ENCODE results near the gene ARSG. TPM values are rescaled to one million over a fixed set of nuclear protein-coding genes. Genes with fewer than 3 reads are reported as not detected.
"Not testable (repeated sequence)": the region's sequence is repeated elsewhere in the genome, so short reads cannot be mapped to it uniquely, and the experiment has no call there.

The ARSG gene
- total RNA-seq, 6 donors from 2014 or later: 3.6 to 16.8 (median 7.7) TPM

DNA sequence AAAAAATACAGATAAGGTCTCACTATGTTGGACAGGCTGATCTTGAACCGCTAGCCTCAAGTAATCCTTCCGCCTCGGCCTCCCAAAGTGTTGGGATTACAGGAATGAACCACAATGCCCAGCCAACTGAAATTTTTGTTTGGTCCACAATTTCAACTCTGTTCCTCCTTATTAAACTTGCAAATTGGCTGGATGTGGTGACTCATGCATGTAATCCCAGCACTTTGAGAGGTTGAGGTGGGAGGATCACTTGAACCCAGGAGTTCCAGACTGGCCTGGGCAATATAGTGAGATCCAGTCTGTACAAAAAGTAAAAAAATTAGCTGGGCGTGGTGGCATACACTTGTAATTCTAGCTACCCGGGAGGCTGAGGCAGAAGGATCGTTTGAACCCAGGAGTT, 13.4 kb downstream of the ARSG start:
- TF ChIP-seq POLR2AphosphoS5 (IDR thresholded peaks at IDR 0.05) (no peak), EP300 (IDR thresholded peaks at IDR 0.05) (no peak), POLR2A (IDR thresholded peaks at IDR 0.05) (no peak)
- TF ChIP-seq, protein P1, sequence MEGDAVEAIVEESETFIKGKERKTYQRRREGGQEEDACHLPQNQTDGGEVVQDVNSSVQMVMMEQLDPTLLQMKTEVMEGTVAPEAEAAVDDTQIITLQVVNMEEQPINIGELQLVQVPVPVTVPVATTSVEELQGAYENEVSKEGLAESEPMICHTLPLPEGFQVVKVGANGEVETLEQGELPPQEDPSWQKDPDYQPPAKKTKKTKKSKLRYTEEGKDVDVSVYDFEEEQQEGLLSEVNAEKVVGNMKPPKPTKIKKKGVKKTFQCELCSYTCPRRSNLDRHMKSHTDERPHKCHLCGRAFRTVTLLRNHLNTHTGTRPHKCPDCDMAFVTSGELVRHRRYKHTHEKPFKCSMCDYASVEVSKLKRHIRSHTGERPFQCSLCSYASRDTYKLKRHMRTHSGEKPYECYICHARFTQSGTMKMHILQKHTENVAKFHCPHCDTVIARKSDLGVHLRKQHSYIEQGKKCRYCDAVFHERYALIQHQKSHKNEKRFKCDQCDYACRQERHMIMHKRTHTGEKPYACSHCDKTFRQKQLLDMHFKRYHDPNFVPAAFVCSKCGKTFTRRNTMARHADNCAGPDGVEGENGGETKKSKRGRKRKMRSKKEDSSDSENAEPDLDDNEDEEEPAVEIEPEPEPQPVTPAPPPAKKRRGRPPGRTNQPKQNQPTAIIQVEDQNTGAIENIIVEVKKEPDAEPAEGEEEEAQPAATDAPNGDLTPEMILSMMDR (IDR thresholded peaks at IDR 0.05): no peak
- no peaks in the 10 kb centered on the region for H3K36me3 ChIP-seq
- H3K4me3 ChIP-seq: no peak overlapping the region
- peak overlapping the region in 1 of 4 donors; percentile 31 for H3K27ac ChIP-seq
- no peaks in the 10 kb centered on the region for H3K9me3 ChIP-seq
- H3K27me3 ChIP-seq: no peaks in the 10 kb centered on the region
- DNase-seq: no peak
- no peak for ATAC-seq (ENCODE audit: low FRiP score in 2 of 2)
- 93 to 97% methylated on average over 6 of the region's 6 CpGs for WGBS, 2 donors
- no peaks in the 10 kb centered on the region for H3K4me1 ChIP-seq

DNA sequence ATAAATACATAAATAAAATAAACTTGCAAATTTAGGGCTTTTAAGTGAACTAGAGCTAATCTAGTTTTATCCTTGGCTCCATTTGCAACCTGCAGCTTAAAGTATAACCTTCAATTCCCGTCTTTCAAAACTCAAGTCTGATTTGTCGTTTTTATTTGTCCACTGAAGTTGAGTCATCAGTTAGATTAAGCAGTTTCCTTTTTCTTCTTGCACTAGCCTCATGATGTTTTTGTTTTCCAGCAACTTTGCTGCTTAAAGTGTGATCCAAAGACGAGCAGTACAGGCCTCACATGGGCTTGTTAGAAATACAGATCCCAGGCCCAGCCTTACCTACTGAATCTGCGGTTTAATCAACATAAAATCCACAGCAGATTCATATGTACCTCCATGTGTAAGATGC, 13.8 kb downstream of the ARSG start:
- Histone ChIP-seq H3K4me1 (no peaks in the 10 kb centered on the region), H3K9me3 (no peaks in the 10 kb centered on the region), H3K27me3 (no peaks in the 10 kb centered on the region), H3K27ac (peak overlapping the region in 1 of 4 donors; percentile 31), H3K4me3 (no peak overlapping the region), H3K36me3 (no peaks in the 10 kb centered on the region)
- DNase-seq (no peak), ATAC-seq (ENCODE audit: low FRiP score in 2 of 2) (no peak)
- TF ChIP-seq, protein P1 (IDR thresholded peaks at IDR 0.05): no peak
- TF ChIP-seq EP300 (IDR thresholded peaks at IDR 0.05): no peak
- TF ChIP-seq POLR2AphosphoS5 (IDR thresholded peaks at IDR 0.05): no peak
- no peak for TF ChIP-seq POLR2A (IDR thresholded peaks at IDR 0.05)
- 77 to 87% methylated on average over 4 of the region's 4 CpGs for WGBS, 2 donors

DNA sequence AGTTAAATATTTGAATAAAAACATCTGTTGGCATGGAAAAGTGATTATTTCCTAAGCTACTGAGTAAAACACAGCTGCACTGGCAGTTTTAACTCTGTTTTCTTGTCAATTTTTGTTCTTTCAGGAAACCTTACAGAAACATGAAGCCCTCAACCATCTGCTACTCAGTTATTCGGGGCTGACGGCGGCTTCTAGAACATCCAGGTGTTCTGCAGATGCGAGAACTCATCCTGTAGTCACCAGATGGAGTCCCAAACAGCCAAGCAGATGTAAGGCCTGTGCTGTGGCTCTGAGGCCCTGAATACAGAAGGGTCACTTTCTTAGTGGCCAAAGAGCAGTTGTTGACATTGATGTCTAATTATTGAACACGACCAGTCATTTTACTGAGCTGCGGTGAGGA, 15.5 kb downstream of the ARSG start:
- no peaks in the 10 kb centered on the region for H3K36me3 ChIP-seq
- 77 to 87% methylated on average over 6 of the region's 6 CpGs for WGBS, 2 donors
- TF ChIP-seq POLR2A (IDR thresholded peaks at IDR 0.05) (no peak), EP300 (IDR thresholded peaks at IDR 0.05) (no peak), POLR2AphosphoS5 (IDR thresholded peaks at IDR 0.05) (no peak)
- TF ChIP-seq, protein P1 (IDR thresholded peaks at IDR 0.05): no peak
- H3K4me3 ChIP-seq: no peak overlapping the region
- peaks cover 0 to 4% (median 0%) of the 10 kb centered on the region in 4 donors for H3K4me1 ChIP-seq
- ATAC-seq (ENCODE audit: low FRiP score in 2 of 2): no peak
- no peak overlapping the region for H3K27ac ChIP-seq
- no peaks in the 10 kb centered on the region for H3K9me3 ChIP-seq
- no peak for DNase-seq
- H3K27me3 ChIP-seq: no peaks in the 10 kb centered on the region

- ATAC-seq (ENCODE audit: low FRiP score in 2 of 2) (no peak), DNase-seq (no peak)
- H3K27me3 ChIP-seq: no peaks in the 10 kb centered on the region
- TF ChIP-seq, protein P1 (IDR thresholded peaks at IDR 0.05): no peak
- TF ChIP-seq POLR2AphosphoS5 (IDR thresholded peaks at IDR 0.05): no peak
- no peak for TF ChIP-seq POLR2A (IDR thresholded peaks at IDR 0.05)
- no peak for TF ChIP-seq EP300 (IDR thresholded peaks at IDR 0.05)
- H3K4me1 ChIP-seq: peaks cover 0 to 4% (median 0%) of the 10 kb centered on the region in 4 donors
- no peak overlapping the region for H3K4me3 ChIP-seq
- no peak overlapping the region for H3K27ac ChIP-seq
- WGBS, 2 donors: 95 to 96% methylated on average over 8 of the region's 8 CpGs
- no peaks in the 10 kb centered on the region for H3K36me3 ChIP-seq
- no peaks in the 10 kb centered on the region for H3K9me3 ChIP-seq
Measured at GRCh38 chr17:68307443-68307842, 16.1 kb downstream of the ARSG start.

GRCh38 chr17:68308486-68308885, 17.2 kb downstream of the ARSG start:
- DNase-seq; H3K36me3 ChIP-seq; H3K4me1 ChIP-seq; H3K27ac ChIP-seq; H3K27me3 ChIP-seq; H3K4me3 ChIP-seq; H3K9me3 ChIP-seq; ATAC-seq (ENCODE audit: low FRiP score in 2 of 2): not testable (repeated sequence)
- WGBS, 2 donors: 93 to 94% methylated on average over 7 of the region's 7 CpGs

GRCh38 chr17:68309066-68309670, 17.9 kb downstream of the ARSG start:
- H3K36me3 ChIP-seq; H3K27ac ChIP-seq; H3K4me3 ChIP-seq; H3K9me3 ChIP-seq; H3K4me1 ChIP-seq; ATAC-seq (ENCODE audit: low FRiP score in 2 of 2); H3K27me3 ChIP-seq: not testable (repeated sequence)
- DNase-seq: peak in 1 of 2 donors; percentile 68
- WGBS, 2 donors: 94 to 96% methylated on average over 24 to 28 of the region's 28 CpGs
